Adrenal gland (tissue), 12 donors: ENCODE measurements around the gene KAZN. TPM values are rescaled to one million over a fixed set of nuclear protein-coding genes. Genes with fewer than 3 reads are reported as not detected.

Experiments
- DNase-seq, 7 donors: peaks; one replicate each; pipeline ENCODE4 v3.0.0-alpha.2; 2019 to 2020
- H3K27ac ChIP-seq, 5 donors: fragments of 200-600 bp; sonication (generic) in 4 of 5; 1 replicate in 3 of 5; 2 replicates in 2 of 5; pipeline versions ENCODE4 v1.5.1 to v1.8.0; 2016 to 2020; ENCODE audit warnings: mild to moderate bottlenecking in 1 of 5
- H3K27me3 ChIP-seq: fragments of 200-600 bp; 2 replicates; pipeline ENCODE4 v1.8.0; 2021
- H3K36me3 ChIP-seq, 2 donors: fragments of 200-600 bp; replicated peaks in 1 of 2; 1 replicate in 1 of 2; 2 replicates in 1 of 2; pipeline versions ENCODE4 v1.5.1 to v1.8.0; 2018 to 2022
- H3K4me1 ChIP-seq, 2 donors: fragments of 200-600 bp; replicated peaks in 1 of 2; 1 replicate in 1 of 2; 2 replicates in 1 of 2; pipeline versions ENCODE4 v1.5.1 to v1.8.0; 2018 to 2021
- H3K4me3 ChIP-seq, 4 donors: fragments of 200-600 bp; sonication (generic) in 3 of 4; one replicate each; pipeline ENCODE4 v1.5.1; 2016 to 2018
- H3K9me3 ChIP-seq, 3 donors: fragments of 200-600 bp; sonication (generic) in 1 of 3; replicated peaks in 1 of 3; 1 replicate in 2 of 3; 2 replicates in 1 of 3; pipeline versions ENCODE4 v1.5.1 to v1.8.0; 2016 to 2021
- CTCF ChIP-seq, 6 experiments: fragments of 450-650 bp in 4 of 6; fragments of 200-600 bp in 2 of 6; sonication (generic) in 1 of 6; IDR thresholded peaks; 1 replicate in 5 of 6; 2 replicates in 1 of 6; pipeline versions ENCODE4 v1.5.1 to v1.8.0; 2016 to 2021; ENCODE audit warnings: antibody characterized with exemption in 6 of 6, mild to moderate bottlenecking in 2 of 6, moderate library complexity in 1 of 6
- POLR2A ChIP-seq, 2 donors: fragments of 450-650 bp; IDR thresholded peaks; one replicate each; pipeline ENCODE4 v1.6.1; 2017; ENCODE audit warnings: antibody characterized with exemption in 2 of 2, mild to moderate bottlenecking in 2 of 2, moderate library complexity in 1 of 2
- WGBS, 4 donors: extraction: QIAGEN DNeasy Blood & Tissue Kit in 2 of 4; methylation state at CpG; one replicate each; pipeline versions ENCODE4 v1.1.5 to v1.1.7; 2013 to 2017; 5-methylcytosine and 5-hydroxymethylcytosine counted together
- intact Hi-C, 2 donors: fragments of 100-400 bp; cut with DNase I; formaldehyde crosslinking; loops; one replicate each; pipeline versions ENCODE4 v1.14.1 to v1.15.0; 2022 to 2023
- polyA plus RNA-seq, 3 donors: library from polyadenylated mRNA; stranded (reverse); fragments of 200-250 nt in 2 of 3; fragments of 350-450 nt in 1 of 3; fragmentation: Illumina TruSeq in 1 of 3; extraction: RNeasy Lipid Tissue Mini Kit (QIAGEN cat#74804) in 1 of 3; gene quantifications; one replicate each; pipeline ENCODE4 v1.2.3, GENCODE V29; 2013 to 2014
- total RNA-seq, 9 donors: library from RNA; depleted of rRNA in 4 of 9; stranded (reverse); fragments of >200 nt in 4 of 9; fragments of 120-200 nt in 1 of 9; fragmentation: NEBNext Ultra II Directional in 1 of 9; extraction: Animal tissue kit (Norgen Biotek cat#: 25700) in 1 of 9; gene quantifications; one replicate each; pipeline versions ENCODE4 v1.1.0 to v1.2.4, GENCODE V29; 2013 to 2023
- donor health status: healthy with polysubstance abuse.
- donor health status: Bipolar disorder and iron deficiency.
- donor health status: DM: yes; HTN: yes; CAD: no.
- donor health status: DM: no; HTN: no; CAD: no.
- donor health status: DM: no; HTN: no; CAD: no.
- donor health status: DM: yes; HTN: yes; CAD: no.

Gene KAZN
- total and polyA plus RNA-seq, 12 donors: 5.9 to 63.4 (median 29.5) TPM

GRCh38 chr1:14775434-14775833 lies 176.9 kb downstream of the KAZN start:
- H3K4me3 ChIP-seq: no peak overlapping the region
- TF ChIP-seq CTCF (IDR thresholded peaks at IDR 0.05) (no peak), POLR2A (IDR thresholded peaks at IDR 0.05) (no peak)
- H3K9me3 ChIP-seq: no peaks in the 10 kb centered on the region
- no peak for DNase-seq
- WGBS, 4 donors: 91 to 94% (median 92%) methylated on average over 7 to 10 of the region's 10 CpGs
- no peaks in the 10 kb centered on the region for H3K27me3 ChIP-seq
- intact Hi-C loops: loop anchor here in 1 of 2 donors (5.0 to 10.0 kb wide), 2 partner anchors 272 to 329 kb away; no protein-coding TSS in a partner anchor
- no peak overlapping the region for H3K27ac ChIP-seq
- no peaks in the 10 kb centered on the region for H3K4me1 ChIP-seq
- no peaks in the 10 kb centered on the region for H3K36me3 ChIP-seq

- Histone ChIP-seq H3K36me3 (no peaks in the 10 kb centered on the region), H3K9me3 (no peaks in the 10 kb centered on the region), H3K27me3 (no peaks in the 10 kb centered on the region), H3K4me1 (no peaks in the 10 kb centered on the region), H3K27ac (no peak overlapping the region), H3K4me3 (no peak overlapping the region)
- DNase-seq: peak in 2 of 7 donors; percentile 18 to 20
- no peak for TF ChIP-seq POLR2A (IDR thresholded peaks at IDR 0.05)
- no peak for TF ChIP-seq CTCF (IDR thresholded peaks at IDR 0.05)
- WGBS, 4 donors: 59 to 64% (median 62%) methylated on average over 11 of the region's 11 CpGs
- intact Hi-C loops: loop anchor here in 1 of 2 donors (5.0 to 10.0 kb wide), 2 partner anchors 269 to 327 kb away; no protein-coding TSS in a partner anchor
These were observed 179.3 kb downstream of the KAZN start for GRCh38 chr1:14777516-14778506.

DNA sequence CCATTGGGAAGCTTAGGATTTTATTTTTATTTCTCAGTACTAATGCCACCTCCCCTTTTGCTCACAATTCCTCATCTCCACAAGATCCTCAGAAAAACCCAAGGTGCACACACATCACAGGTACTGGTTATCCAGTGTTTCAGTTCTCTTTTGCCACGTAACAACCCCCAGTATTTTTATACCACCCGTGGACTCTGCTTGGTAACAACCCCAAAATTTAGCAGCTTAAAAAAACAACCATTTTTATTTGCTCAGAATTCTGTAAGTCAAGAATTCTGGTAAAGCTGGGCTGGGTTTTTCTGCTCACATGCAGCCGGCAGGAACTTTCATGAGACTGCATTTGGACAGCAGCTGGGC lies 180.0 kb downstream of the KAZN start:
- TF ChIP-seq CTCF (IDR thresholded peaks at IDR 0.05) (no peak), POLR2A (IDR thresholded peaks at IDR 0.05) (no peak)
- Histone ChIP-seq H3K9me3 (no peaks in the 10 kb centered on the region), H3K4me1 (no peaks in the 10 kb centered on the region), H3K27me3 (no peaks in the 10 kb centered on the region), H3K27ac (no peak overlapping the region), H3K36me3 (no peaks in the 10 kb centered on the region), H3K4me3 (no peak overlapping the region)
- DNase-seq: no peak
- 59 to 77% (median 75%) methylated on average over 3 of the region's 3 CpGs for WGBS, 4 donors
- intact Hi-C loops: loop anchor here in 1 of 2 donors (5.0 to 10.0 kb wide), 2 partner anchors 269 to 326 kb away; no protein-coding TSS in a partner anchor
